HCT116 (cell line): ENCODE measurements around the gene FAM151B. TPM values are rescaled to one million over a fixed set of nuclear protein-coding genes. Genes with fewer than 3 reads are reported as not detected.

Experiments used
- ATAC-seq: fragments of 200-7000 bp; cut with Tn5 transposase; 2 replicates; pipeline ENCODE4 v1.9.1; 2020; ENCODE audit warnings: mild to moderate bottlenecking, moderate library complexity
- BruUV-seq: library from RNA; stranded (reverse); fragments of 400-500 nt; replicated peaks from 2 replicates; lab custom pipeline; 2021; lab: Mats Ljungman, UMichigan
- CTCF ChIA-PET: fragments of 300-600 bp; sonication (Branson Sonifier 250); formaldehyde crosslinking; loops from one replicate; lab custom pipeline; 2021; ENCODE audit warnings: antibody characterized with exemption; lab: Charles Lee
- POLR2A ChIA-PET: fragments of 300-600, 350-600 bp; sonication (Branson Sonifier 250); formaldehyde crosslinking; loops from one replicate; lab custom pipeline; 2021; ENCODE audit warnings: antibody characterized with exemption; lab: Charles Lee
- RAD21 ChIA-PET, 2 experiments: fragments of 300-600 bp; sonication (Branson Sonifier 250); formaldehyde crosslinking; loops; one replicate each; lab custom pipeline; 2023; ENCODE audit warnings: low total read pairs in 2 of 2; ENCODE audit not compliant: uncharacterized antibody in 2 of 2, unreplicated experiment in 2 of 2, low non-redundant PET in 1 of 2; lab: Charles Lee
- DNase-seq: peaks from one replicate; pipeline ENCODE4 v3.0.0-alpha.2; 2010; ENCODE audit warnings: low read depth, low spot score
- H2AFZ ChIP-seq: fragments of 200-600 bp; shearing (Covaris generic), sonication (generic); 2 replicates; pipeline ENCODE4 v1.6.1; 2017; ENCODE audit warnings: low read depth, mixed run types, mixed read lengths, antibody characterized with exemption, low read length; ENCODE audit not compliant: poor library complexity, severe bottlenecking
- H3K27ac ChIP-seq: 2 replicates; pipeline ENCODE4 v1.5.1; 2012; ENCODE audit warnings: low read depth, low read length
- H3K27me3 ChIP-seq: fragments of 200-600 bp; sonication (generic); 2 replicates; pipeline ENCODE4 v1.6.1; 2016; ENCODE audit warnings: mixed run types, low read length, mixed read lengths; ENCODE audit not compliant: insufficient read depth
- H3K36me3 ChIP-seq, 2 experiments: fragments of 200-500 bp in 1 of 2; fragments of 200-600 bp in 1 of 2; sonication (Bioruptor generic) in 1 of 2; sonication (generic) in 1 of 2; 2 replicates each; pipeline versions ENCODE4 v1.5.1 to v1.6.1; 2014 to 2016; ENCODE audit warnings: low read length in 2 of 2, inconsistent platforms in 1 of 2, mixed read lengths in 1 of 2, mixed run types in 1 of 2; ENCODE audit not compliant: insufficient read depth in 2 of 2, control insufficient read depth in 1 of 2
- H3K4me1 ChIP-seq, 2 experiments: fragments of 200-600 bp in 1 of 2; sonication (generic) in 1 of 2; 2 replicates each; pipeline versions ENCODE4 v1.5.1 to v1.6.1; 2012 to 2017; ENCODE audit warnings: low read length in 2 of 2, inconsistent platforms in 1 of 2, mild to moderate bottlenecking in 1 of 2, mixed read lengths in 1 of 2, mixed run types in 1 of 2, moderate library complexity in 1 of 2; ENCODE audit not compliant: insufficient read depth in 2 of 2, control insufficient read depth in 1 of 2
- H3K4me2 ChIP-seq: fragments of 200-600 bp; sonication (generic); 2 replicates; pipeline ENCODE4 v1.6.1; 2017; ENCODE audit warnings: mixed run types, low read length, mixed read lengths
- H3K4me3 ChIP-seq, 2 experiments: fragments of 200-600 bp in 1 of 2; sonication (generic) in 1 of 2; replicated peaks in 1 of 2; 2 replicates each; pipeline ENCODE4 v1.5.1; 2011 to 2016; ENCODE audit warnings: low read length in 2 of 2, control low read depth in 1 of 2, low read depth in 1 of 2, mild to moderate bottlenecking in 1 of 2, mixed read lengths in 1 of 2, mixed run types in 1 of 2
- H3K79me2 ChIP-seq: fragments of 200-600 bp; sonication (generic); 2 replicates; pipeline ENCODE4 v1.6.1; 2017; ENCODE audit warnings: mild to moderate bottlenecking, mixed run types, low read length, moderate library complexity, mixed read lengths; ENCODE audit not compliant: insufficient read depth
- H3K9ac ChIP-seq: fragments of 200-600 bp; sonication (generic); 2 replicates; pipeline ENCODE4 v1.6.1; 2016; ENCODE audit warnings: low read length, mixed read lengths
- H3K9me2 ChIP-seq: fragments of 200-600 bp; sonication (generic), shearing (Covaris generic); 2 replicates; pipeline ENCODE4 v1.6.1; 2017; ENCODE audit warnings: mixed run types, mild to moderate bottlenecking, moderate library complexity; ENCODE audit not compliant: insufficient read depth
- H3K9me3 ChIP-seq, 2 experiments: fragments of 200-500 bp in 1 of 2; fragments of 200-600 bp in 1 of 2; sonication (Bioruptor generic) in 1 of 2; sonication (generic) in 1 of 2; 2 replicates each; pipeline ENCODE4 v1.6.1; 2014 to 2017; ENCODE audit warnings: low read length in 2 of 2, mixed read lengths in 2 of 2, inconsistent platforms in 1 of 2, low read depth in 1 of 2, mild to moderate bottlenecking in 1 of 2, mixed run types in 1 of 2, moderate library complexity in 1 of 2; ENCODE audit not compliant: control insufficient read depth in 1 of 2, insufficient read depth in 1 of 2
- H4K20me1 ChIP-seq: fragments of 200-600 bp; sonication (generic), shearing (Covaris generic); 2 replicates; pipeline ENCODE4 v1.6.1; 2017; ENCODE audit warnings: mixed run types, mild to moderate bottlenecking, moderate library complexity; ENCODE audit not compliant: insufficient read depth
- CBX3 ChIP-seq: IDR thresholded peaks from 2 replicates; pipeline ENCODE4 v1.6.1; 2012; ENCODE audit warnings: low read depth
- CTCF ChIP-seq, 3 experiments: fragments of 200-600 bp in 1 of 3; sonication (generic) in 1 of 3; IDR thresholded peaks in 2 of 3; conservative IDR thresholded peaks in 1 of 3; 2 replicates each; pipeline ENCODE4 v1.5.1; 2012 to 2017; ENCODE audit warnings: low read depth in 2 of 3, low read length in 2 of 3, antibody characterized with exemption in 1 of 3, borderline replicate concordance in 1 of 3, control low read depth in 1 of 3, mild to moderate bottlenecking in 1 of 3, mixed read lengths in 1 of 3, mixed run types in 1 of 3, moderate library complexity in 1 of 3; ENCODE audit not compliant: insufficient read depth in 1 of 3
- EGR1 ChIP-seq: IDR thresholded peaks from 2 replicates; pipeline ENCODE4 v1.6.1; 2012; ENCODE audit warnings: low read depth
- EZH2 ChIP-seq: fragments of 200-600 bp; sonication (generic); IDR thresholded peaks from 2 replicates; pipeline ENCODE4 v1.6.1; 2017; ENCODE audit warnings: antibody characterized with exemption, mixed run types
- FOSL1 ChIP-seq: IDR thresholded peaks from 2 replicates; pipeline ENCODE4 v1.6.1; 2012; ENCODE audit warnings: low read depth
- MAX ChIP-seq: IDR thresholded peaks from 2 replicates; pipeline ENCODE4 v1.6.1; 2012
- POLR2AphosphoS5 ChIP-seq: IDR thresholded peaks from 2 replicates; pipeline ENCODE4 v1.6.1; 2011; ENCODE audit warnings: mild to moderate bottlenecking, low read depth, low read length, moderate library complexity
- RAD21 ChIP-seq: IDR thresholded peaks from 2 replicates; pipeline ENCODE4 v1.6.1; 2012; ENCODE audit warnings: low read depth, mild to moderate bottlenecking
- SIN3A ChIP-seq: IDR thresholded peaks from 2 replicates; pipeline ENCODE4 v1.6.1; 2012; ENCODE audit warnings: low read depth
- SP1 ChIP-seq: IDR thresholded peaks from 2 replicates; pipeline ENCODE4 v1.6.1; 2012; ENCODE audit warnings: low read depth
- YY1 ChIP-seq: IDR thresholded peaks from 2 replicates; pipeline ENCODE4 v1.6.1; 2011; ENCODE audit warnings: low read length, low read depth, moderate library complexity, mild to moderate bottlenecking; ENCODE audit not compliant: insufficient replicate concordance; ENCODE audit errors: extremely low read depth
- ZNF274 ChIP-seq: fragments of 200-500 bp; sonication (Bioruptor generic); IDR thresholded peaks from 2 replicates; pipeline ENCODE4 v1.6.1; 2014; ENCODE audit warnings: mild to moderate bottlenecking, low read depth, low read length, inconsistent platforms
- intact Hi-C: fragments of 100-400 bp; cut with micrococcal nuclease; formaldehyde crosslinking; loops from 2 replicates; pipeline ENCODE4 v1.10.0; 2022
- total RNA-seq: library from RNA; stranded (reverse); gene quantifications from one replicate; pipeline ENCODE4 v1.2.1, GENCODE V29; 2021; ENCODE audit not compliant: unreplicated experiment
- TF ChIP-seq, protein P1 (sequence below): IDR thresholded peaks from 2 replicates; pipeline ENCODE4 v1.6.1; 2012; ENCODE audit warnings: low read depth

Gene FAM151B
- total RNA-seq, 1 experiment from 2014 or later: 1.2 TPM

- ChIA-PET CTCF (no interaction called here), POLR2A (no interaction called here), RAD21 (no interaction called here)
- Histone ChIP-seq H3K4me3 (no peak overlapping the region), H3K4me1 (peaks cover 0 to 3% of the 10 kb centered on the region in 2 experiments; a peak in 1 of 4 replicates), H3K4me2 (no peak overlapping the region), H3K79me2 (no peaks in the 10 kb centered on the region), H3K27ac (no peak overlapping the region), H3K27me3 (no peaks in the 10 kb centered on the region), H3K9me2 (no peaks in the 10 kb centered on the region), H4K20me1 (no peaks in the 10 kb centered on the region), H2AFZ (no peak overlapping the region), H3K36me3 (no peaks in the 10 kb centered on the region), H3K9ac (no peak overlapping the region), H3K9me3 (no peaks in the 10 kb centered on the region)
- intact Hi-C loops: no loop called here
- DNase-seq: no peak
- TF ChIP-seq FOSL1 (no peak), SP1 (no peak), RAD21 (no peak), MAX (no peak), EZH2 (no peak)
- ATAC-seq: no peak
- BruUV-seq: no TSS peak
Measured at GRCh38 chr5:80568251-80568650, 80.4 kb downstream of the FAM151B start.

- no peak overlapping the region for H3K4me3 ChIP-seq
- no peak overlapping the region for H3K4me2 ChIP-seq
- POLR2A ChIA-PET: no interaction called here
- CTCF ChIA-PET: no interaction called here
- BruUV-seq: no TSS peak
- no peaks in the 10 kb centered on the region for H3K9me3 ChIP-seq
- no peaks in the 10 kb centered on the region for H3K36me3 ChIP-seq
- RAD21 ChIA-PET: no interaction called here
- ATAC-seq (no peak), DNase-seq (no peak)
- no peak overlapping the region for H2AFZ ChIP-seq
- no peaks in the 10 kb centered on the region for H3K27me3 ChIP-seq
- no peaks in the 10 kb centered on the region for H4K20me1 ChIP-seq
- H3K4me1 ChIP-seq: peaks cover 0 to 3% of the 10 kb centered on the region in 2 experiments; a peak in 1 of 4 replicates
- H3K9ac ChIP-seq: no peak overlapping the region
- H3K9me2 ChIP-seq: no peaks in the 10 kb centered on the region
- H3K27ac ChIP-seq: no peak overlapping the region
- H3K79me2 ChIP-seq: no peaks in the 10 kb centered on the region
- intact Hi-C loops: no loop called here
- TF ChIP-seq YY1 (no peak), EGR1 (no peak), FOSL1 (no peak), SIN3A (no peak), ZNF274 (no peak), CBX3 (no peak), SP1 (no peak), MAX (no peak), POLR2AphosphoS5 (no peak), CTCF (IDR thresholded peaks at IDR 0.05 in 2 of 3, conservative IDR thresholded peaks at IDR 0.05 in 1 of 3; ENCODE audit: borderline replicate concordance in 1 of 3, insufficient read depth in 1 of 3, low read depth in 2 of 3, low read length in 2 of 3) (no peak)
- TF ChIP-seq, protein P1, sequence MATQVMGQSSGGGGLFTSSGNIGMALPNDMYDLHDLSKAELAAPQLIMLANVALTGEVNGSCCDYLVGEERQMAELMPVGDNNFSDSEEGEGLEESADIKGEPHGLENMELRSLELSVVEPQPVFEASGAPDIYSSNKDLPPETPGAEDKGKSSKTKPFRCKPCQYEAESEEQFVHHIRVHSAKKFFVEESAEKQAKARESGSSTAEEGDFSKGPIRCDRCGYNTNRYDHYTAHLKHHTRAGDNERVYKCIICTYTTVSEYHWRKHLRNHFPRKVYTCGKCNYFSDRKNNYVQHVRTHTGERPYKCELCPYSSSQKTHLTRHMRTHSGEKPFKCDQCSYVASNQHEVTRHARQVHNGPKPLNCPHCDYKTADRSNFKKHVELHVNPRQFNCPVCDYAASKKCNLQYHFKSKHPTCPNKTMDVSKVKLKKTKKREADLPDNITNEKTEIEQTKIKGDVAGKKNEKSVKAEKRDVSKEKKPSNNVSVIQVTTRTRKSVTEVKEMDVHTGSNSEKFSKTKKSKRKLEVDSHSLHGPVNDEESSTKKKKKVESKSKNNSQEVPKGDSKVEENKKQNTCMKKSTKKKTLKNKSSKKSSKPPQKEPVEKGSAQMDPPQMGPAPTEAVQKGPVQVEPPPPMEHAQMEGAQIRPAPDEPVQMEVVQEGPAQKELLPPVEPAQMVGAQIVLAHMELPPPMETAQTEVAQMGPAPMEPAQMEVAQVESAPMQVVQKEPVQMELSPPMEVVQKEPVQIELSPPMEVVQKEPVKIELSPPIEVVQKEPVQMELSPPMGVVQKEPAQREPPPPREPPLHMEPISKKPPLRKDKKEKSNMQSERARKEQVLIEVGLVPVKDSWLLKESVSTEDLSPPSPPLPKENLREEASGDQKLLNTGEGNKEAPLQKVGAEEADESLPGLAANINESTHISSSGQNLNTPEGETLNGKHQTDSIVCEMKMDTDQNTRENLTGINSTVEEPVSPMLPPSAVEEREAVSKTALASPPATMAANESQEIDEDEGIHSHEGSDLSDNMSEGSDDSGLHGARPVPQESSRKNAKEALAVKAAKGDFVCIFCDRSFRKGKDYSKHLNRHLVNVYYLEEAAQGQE: no peak
Measured at GRCh38 chr5:80569086-80569960, 81.4 kb downstream of the FAM151B start.
